ENCODE measurements around the gene PMEPA1. TPM values are rescaled to one million over a fixed set of nuclear protein-coding genes. Genes with fewer than 3 reads are reported as not detected.

Gene PMEPA1
- polyA plus RNA-seq, 1 donor: 18.9 TPM

DNA sequence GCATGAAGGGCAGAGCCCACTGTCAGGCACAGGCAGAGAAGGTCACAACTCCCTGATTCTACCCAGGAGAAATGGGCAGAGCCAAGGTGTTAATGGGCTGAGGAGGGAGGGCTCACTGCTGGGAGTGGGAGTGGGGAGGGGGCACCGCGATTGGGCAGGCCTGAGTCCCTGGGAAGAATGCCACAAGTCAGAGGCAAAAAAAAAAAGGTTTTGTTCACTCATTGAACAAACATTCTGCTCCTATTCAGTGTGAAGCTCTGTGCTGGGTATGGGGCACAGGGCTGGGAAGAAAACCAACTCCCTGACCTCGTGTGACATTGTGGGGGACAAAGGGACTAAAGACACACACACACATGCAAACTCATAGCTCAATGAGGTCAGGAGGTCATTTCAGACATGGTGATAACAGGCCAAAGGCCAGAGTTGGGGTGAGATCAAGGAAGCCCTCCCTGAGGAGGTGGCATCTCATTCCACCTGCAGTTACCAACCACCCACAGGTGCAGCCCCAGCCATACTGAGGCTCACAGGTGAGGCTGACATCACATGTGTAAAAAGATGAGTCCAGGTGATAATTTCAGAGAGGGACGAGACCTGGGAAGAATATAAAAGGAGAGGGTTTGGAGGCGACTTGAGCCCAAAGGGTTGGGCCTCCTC lies 3.2 kb upstream of the PMEPA1 start:
- WGBS (ENCODE audit: insufficient coverage, low lambda C conversion rate): no CpG with 5 or more reads among the region's 5 CpGs
- DNase-seq: no peak
- Histone ChIP-seq H3K9me3 (ENCODE audit: control insufficient read depth, low read depth, low read length) (no peaks in the 10 kb centered on the region), H3K27me3 (ENCODE audit: control insufficient read depth, insufficient read depth, low read length) (peaks cover 6% of the 10 kb centered on the region), H3K4me1 (ENCODE audit: control insufficient read depth, insufficient read depth, low read length) (peaks cover 7% of the 10 kb centered on the region), H3K4me3 (ENCODE audit: low read length) (no peak overlapping the region), H3K27ac (ENCODE audit: low read length) (no peak overlapping the region), H3K36me3 (ENCODE audit: control insufficient read depth, insufficient read depth, low read length) (no peaks in the 10 kb centered on the region)

DNA sequence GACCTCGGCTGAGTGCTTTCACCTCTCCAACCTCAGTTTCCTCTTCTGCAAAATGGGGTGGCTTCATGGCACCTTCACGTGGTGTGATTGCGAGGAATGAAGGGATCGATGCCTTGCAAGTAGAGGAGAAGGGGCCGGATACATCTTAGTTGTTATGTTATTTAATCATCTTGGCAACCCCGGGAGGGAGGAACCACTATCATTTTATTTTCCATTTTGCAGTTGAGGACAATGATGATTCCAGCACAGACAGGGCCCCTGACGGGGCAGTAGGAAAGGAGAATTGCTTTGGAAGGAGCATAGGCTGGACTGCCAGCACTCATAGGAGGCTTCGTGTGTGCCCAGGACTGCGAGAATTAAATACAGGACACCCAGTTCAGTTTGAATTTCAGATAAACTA lies 2.5 kb upstream of the PMEPA1 start:
- Histone ChIP-seq H3K27me3 (ENCODE audit: control insufficient read depth, insufficient read depth, low read length) (peaks cover 4% of the 10 kb centered on the region), H3K9me3 (ENCODE audit: control insufficient read depth, low read depth, low read length) (no peaks in the 10 kb centered on the region), H3K4me3 (ENCODE audit: low read length) (no peak overlapping the region), H3K36me3 (ENCODE audit: control insufficient read depth, insufficient read depth, low read length) (no peaks in the 10 kb centered on the region), H3K27ac (ENCODE audit: low read length) (no peak overlapping the region), H3K4me1 (ENCODE audit: control insufficient read depth, insufficient read depth, low read length) (peaks cover 12% of the 10 kb centered on the region)
- no peak for DNase-seq
- WGBS (ENCODE audit: insufficient coverage, low lambda C conversion rate): 67% methylated on average over 3 of the region's 9 CpGs

DNA sequence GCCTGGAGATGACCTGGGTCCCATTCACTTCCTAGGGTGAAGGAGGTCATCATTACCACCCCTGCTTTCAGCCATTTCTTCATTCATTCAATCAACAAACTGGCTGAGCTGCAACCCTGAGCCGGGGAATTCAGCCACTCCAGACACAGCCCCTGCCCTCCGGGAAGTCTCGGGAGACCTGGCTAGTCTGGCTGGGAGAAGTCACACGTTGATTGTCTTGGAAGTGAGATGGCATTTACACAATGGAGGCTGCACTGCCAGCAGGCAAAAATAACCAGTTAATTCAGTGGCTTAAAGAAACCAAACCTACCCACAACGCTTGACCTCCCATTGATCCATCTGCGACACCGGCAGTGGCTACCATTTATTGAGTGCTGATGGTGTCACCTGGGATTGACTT lies 2.0 kb upstream of the PMEPA1 start:
- Histone ChIP-seq H3K4me3 (ENCODE audit: low read length) (no peak overlapping the region), H3K27me3 (ENCODE audit: control insufficient read depth, insufficient read depth, low read length) (peaks cover 4% of the 10 kb centered on the region), H3K36me3 (ENCODE audit: control insufficient read depth, insufficient read depth, low read length) (no peaks in the 10 kb centered on the region), H3K27ac (ENCODE audit: low read length) (no peak overlapping the region), H3K4me1 (ENCODE audit: control insufficient read depth, insufficient read depth, low read length) (peaks cover 12% of the 10 kb centered on the region), H3K9me3 (ENCODE audit: control insufficient read depth, low read depth, low read length) (no peaks in the 10 kb centered on the region)
- no CpG with 5 or more reads among the region's 7 CpGs for WGBS (ENCODE audit: insufficient coverage, low lambda C conversion rate)
- no peak for DNase-seq

DNA sequence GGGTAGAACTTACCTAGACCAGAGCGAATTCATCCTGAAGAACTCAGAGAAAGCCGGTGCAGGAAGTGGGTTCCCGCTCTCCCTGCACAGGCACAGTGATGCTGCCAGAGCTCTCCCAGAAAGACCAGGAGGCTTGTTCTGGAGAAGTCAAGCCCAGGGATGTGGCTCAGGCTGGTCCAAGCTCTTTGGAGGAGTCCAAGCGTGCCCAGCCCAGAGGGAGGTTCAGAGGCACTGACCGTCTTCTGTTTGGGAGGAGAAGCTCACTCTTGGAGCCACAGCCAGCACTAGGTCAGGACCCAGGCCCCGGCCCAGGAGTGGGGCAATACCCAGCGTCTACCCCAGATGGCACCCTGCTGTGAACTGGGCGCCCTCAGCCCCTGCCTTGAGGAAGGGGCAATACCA lies 1.5 kb upstream of the PMEPA1 start:
- no peaks in the 10 kb centered on the region for H3K9me3 ChIP-seq (ENCODE audit: control insufficient read depth, low read depth, low read length)
- no peak overlapping the region for H3K4me3 ChIP-seq (ENCODE audit: low read length)
- H3K27me3 ChIP-seq (ENCODE audit: control insufficient read depth, insufficient read depth, low read length): peaks cover 4% of the 10 kb centered on the region
- no peak overlapping the region for H3K27ac ChIP-seq (ENCODE audit: low read length)
- no CpG with 5 or more reads among the region's 8 CpGs for WGBS (ENCODE audit: insufficient coverage, low lambda C conversion rate)
- H3K36me3 ChIP-seq (ENCODE audit: control insufficient read depth, insufficient read depth, low read length): no peaks in the 10 kb centered on the region
- H3K4me1 ChIP-seq (ENCODE audit: control insufficient read depth, insufficient read depth, low read length): peaks cover 12% of the 10 kb centered on the region
- DNase-seq: no peak

DNA sequence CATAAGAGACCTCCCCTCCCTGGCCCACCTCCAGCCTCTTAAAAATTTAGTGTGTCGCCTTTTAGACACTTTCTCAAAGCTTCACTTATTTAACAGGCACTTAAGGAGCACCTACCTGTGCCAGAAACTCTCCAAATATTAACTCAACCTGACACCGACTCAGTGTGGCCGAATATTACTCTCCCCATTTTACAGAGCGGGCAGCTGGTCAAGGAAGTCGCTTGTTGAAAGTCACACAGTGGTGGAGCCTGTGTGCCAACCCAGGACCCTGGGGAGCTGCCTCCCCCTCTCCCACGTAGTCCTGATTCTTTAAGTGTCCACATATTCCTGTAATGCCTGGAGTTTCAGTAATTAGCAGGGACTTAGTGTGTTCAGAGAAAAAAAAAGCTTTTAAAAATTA lies 1.0 kb upstream of the PMEPA1 start:
- H3K27ac ChIP-seq (ENCODE audit: low read length): no peak overlapping the region
- H3K36me3 ChIP-seq (ENCODE audit: control insufficient read depth, insufficient read depth, low read length): no peaks in the 10 kb centered on the region
- peak overlapping the region; percentile 53 for H3K4me3 ChIP-seq (ENCODE audit: low read length)
- H3K27me3 ChIP-seq (ENCODE audit: control insufficient read depth, insufficient read depth, low read length): peaks cover 4% of the 10 kb centered on the region
- H3K4me1 ChIP-seq (ENCODE audit: control insufficient read depth, insufficient read depth, low read length): peaks cover 12% of the 10 kb centered on the region
- DNase-seq: no peak
- H3K9me3 ChIP-seq (ENCODE audit: control insufficient read depth, low read depth, low read length): no peaks in the 10 kb centered on the region
- WGBS (ENCODE audit: insufficient coverage, low lambda C conversion rate): no CpG with 5 or more reads among the region's 6 CpGs

DNA sequence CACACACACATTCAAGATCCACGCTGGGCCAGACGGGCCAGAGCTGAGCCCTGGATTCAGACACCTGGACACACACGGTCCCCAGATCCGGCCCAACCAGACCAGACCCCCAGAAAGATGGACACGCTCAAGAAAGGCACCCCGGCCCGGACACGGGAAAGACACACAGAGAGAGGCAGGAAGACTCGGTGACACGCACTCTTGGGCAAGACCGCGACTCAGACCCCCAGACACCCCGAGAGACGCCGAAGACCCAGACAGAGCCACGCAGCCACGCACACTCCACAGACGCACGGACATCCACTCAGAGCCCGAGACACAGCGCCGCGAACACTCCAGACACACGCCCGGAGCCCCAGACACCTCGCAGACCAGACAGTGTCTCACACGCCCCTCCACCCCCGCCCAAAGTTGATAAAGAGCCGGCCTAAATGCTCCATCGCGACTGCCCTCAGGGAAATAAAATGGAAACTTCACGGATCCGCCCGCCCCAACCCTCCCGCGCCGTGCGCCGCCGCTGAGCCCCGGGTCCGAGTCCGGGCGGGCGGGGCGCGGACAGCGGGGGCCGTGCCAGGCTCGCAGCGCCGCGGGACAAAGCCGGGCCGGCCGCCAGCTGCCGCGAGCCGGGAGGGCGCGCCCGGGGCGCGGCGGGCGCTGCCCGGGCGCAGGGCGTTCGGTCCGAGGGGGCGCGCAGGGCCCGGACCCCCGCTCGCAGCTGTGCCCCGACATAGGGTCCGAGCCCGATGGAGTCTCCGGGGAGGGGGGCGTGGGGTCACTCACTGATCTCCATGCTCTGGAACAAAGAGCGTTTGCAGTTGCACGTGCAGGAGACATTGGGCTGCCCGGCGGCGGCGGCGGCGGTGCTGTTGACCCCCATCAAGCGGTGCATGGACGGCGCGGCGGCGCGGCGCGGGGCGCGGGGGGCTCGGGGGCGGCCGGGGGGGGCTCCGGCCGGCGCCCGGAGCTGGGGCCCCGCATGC lies 831 bp downstream of the PMEPA1 start:
- Histone ChIP-seq H3K4me1 (ENCODE audit: control insufficient read depth, insufficient read depth, low read length) (peaks cover 12% of the 10 kb centered on the region), H3K27ac (ENCODE audit: low read length) (peak overlapping the region; percentile 36), H3K9me3 (ENCODE audit: control insufficient read depth, low read depth, low read length) (no peaks in the 10 kb centered on the region), H3K36me3 (ENCODE audit: control insufficient read depth, insufficient read depth, low read length) (peaks cover 3% of the 10 kb centered on the region), H3K27me3 (ENCODE audit: control insufficient read depth, insufficient read depth, low read length) (peaks cover 4% of the 10 kb centered on the region), H3K4me3 (ENCODE audit: low read length) (peak overlapping the region; percentile 63)
- WGBS (ENCODE audit: insufficient coverage, low lambda C conversion rate): no CpG with 5 or more reads among the region's 108 CpGs
- DNase-seq: peak in 1 of 2 donors; percentile 52

DNA sequence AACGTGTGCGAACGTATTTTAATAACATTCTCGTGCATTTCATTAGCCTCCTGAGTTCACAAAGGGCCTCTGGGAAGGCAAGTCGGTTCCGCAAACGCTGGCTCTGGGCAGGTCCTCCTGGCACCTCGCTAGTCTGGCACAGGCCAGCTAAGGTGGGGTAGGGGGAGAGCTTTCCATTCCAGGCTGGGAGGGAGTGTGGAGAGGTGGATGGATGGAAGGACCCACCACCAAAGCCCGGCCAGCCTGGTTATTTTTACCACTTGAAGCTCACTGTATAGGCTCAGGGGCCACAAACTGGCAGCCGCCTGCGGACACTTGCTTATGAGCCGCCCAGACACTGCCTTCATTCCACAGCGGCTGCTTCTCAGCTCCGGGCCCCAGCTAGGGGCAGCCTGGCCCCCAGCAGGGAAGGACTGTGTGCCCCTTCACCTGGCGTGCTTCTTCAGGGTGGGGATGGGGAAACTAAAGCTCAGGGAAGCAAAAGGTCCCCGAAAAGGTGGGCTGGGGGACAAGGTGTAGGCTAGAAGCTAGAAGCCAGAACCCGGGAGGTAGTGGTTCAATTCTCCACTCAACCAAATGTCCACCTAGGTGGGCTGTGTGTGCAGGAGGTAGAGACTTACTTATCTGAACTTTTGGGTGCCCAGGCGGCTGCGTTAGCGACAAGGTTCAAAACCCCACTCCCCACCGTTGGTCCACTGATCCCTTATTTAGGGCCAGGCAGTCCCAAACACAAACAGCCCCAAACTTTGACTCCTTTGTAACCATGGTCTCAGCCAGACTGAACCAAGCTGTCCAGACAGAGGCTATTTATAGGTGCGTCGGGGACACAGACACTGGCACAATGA lies 1.7 kb downstream of the PMEPA1 start:
- Histone ChIP-seq H3K36me3 (ENCODE audit: control insufficient read depth, insufficient read depth, low read length) (peaks cover 3% of the 10 kb centered on the region), H3K27me3 (ENCODE audit: control insufficient read depth, insufficient read depth, low read length) (peaks cover 4% of the 10 kb centered on the region), H3K4me3 (ENCODE audit: low read length) (peak overlapping the region; percentile 63), H3K27ac (ENCODE audit: low read length) (peak overlapping the region; percentile 36), H3K9me3 (ENCODE audit: control insufficient read depth, low read depth, low read length) (no peaks in the 10 kb centered on the region), H3K4me1 (ENCODE audit: control insufficient read depth, insufficient read depth, low read length) (peaks cover 12% of the 10 kb centered on the region)
- no CpG with 5 or more reads among the region's 23 CpGs for WGBS (ENCODE audit: insufficient coverage, low lambda C conversion rate)
- peak in 1 of 2 donors; percentile 26 for DNase-seq

DNA sequence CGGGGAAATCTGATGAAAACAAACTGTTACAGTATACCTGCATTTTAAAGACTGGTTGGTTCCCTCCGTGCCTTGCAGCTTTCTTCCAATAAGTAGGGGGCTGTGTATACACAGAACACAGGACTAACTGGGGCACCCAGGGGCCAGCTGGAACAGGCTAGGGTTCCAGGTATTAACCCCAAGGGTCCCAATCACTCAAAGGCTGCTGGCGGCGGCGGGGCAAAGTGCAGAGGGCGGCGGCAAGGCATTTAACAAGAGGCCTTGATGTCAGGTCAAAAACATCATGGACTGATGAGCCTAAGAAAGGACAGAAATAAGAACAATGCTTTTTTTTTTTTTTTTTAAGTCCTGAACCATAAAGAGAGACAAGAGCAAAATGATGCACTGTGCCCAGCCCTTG lies 2.5 kb downstream of the PMEPA1 start:
- Histone ChIP-seq H3K36me3 (ENCODE audit: control insufficient read depth, insufficient read depth, low read length) (peaks cover 3% of the 10 kb centered on the region), H3K9me3 (ENCODE audit: control insufficient read depth, low read depth, low read length) (no peaks in the 10 kb centered on the region), H3K4me3 (ENCODE audit: low read length) (no peak overlapping the region), H3K4me1 (ENCODE audit: control insufficient read depth, insufficient read depth, low read length) (peaks cover 12% of the 10 kb centered on the region), H3K27me3 (ENCODE audit: control insufficient read depth, insufficient read depth, low read length) (peaks cover 4% of the 10 kb centered on the region), H3K27ac (ENCODE audit: low read length) (no peak overlapping the region)
- WGBS (ENCODE audit: insufficient coverage, low lambda C conversion rate): no CpG with 5 or more reads among the region's 7 CpGs
- DNase-seq: peak in 1 of 2 donors; percentile 44

DNA sequence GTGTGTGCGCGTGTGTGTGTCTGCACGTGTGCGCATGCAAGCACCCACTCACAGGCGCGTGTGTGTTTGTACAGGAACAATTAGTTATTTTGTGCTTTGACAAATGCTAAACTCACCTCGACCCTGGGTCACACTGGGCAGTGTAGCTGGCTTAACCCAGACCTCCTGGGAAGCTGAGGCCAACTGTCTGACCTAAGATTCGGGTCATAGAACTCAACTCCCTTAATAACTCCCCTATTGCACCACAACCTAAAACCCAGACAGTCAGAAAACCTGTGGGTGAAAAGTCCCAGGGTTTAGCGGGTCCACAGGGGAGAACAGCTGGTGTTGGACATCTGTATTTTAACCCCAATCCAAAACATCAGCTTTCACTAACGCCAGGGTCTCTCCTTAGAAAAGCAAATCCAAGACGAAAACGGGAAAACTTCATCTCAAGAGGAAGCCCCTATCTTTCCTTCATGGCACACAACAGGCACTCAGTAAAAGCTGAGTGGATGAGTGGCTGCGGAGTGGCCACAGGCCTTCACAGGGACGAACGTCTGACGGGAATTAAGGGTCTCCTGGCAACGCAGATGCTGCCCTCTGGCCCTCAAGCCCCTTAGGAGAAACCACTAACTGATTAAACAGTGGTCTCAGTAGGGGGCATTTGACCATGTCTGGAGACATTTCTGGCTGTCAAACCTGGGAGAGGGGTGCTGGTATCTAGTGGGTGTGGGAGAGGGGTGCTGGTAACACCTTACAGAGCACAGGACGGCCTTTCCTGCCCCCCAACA lies 4.5 kb downstream of the PMEPA1 start:
- Histone ChIP-seq H3K4me3 (ENCODE audit: low read length) (no peak overlapping the region), H3K4me1 (ENCODE audit: control insufficient read depth, insufficient read depth, low read length) (peaks cover 9% of the 10 kb centered on the region), H3K27me3 (ENCODE audit: control insufficient read depth, insufficient read depth, low read length) (peaks cover 2% of the 10 kb centered on the region), H3K27ac (ENCODE audit: low read length) (no peak overlapping the region), H3K9me3 (ENCODE audit: control insufficient read depth, low read depth, low read length) (no peaks in the 10 kb centered on the region), H3K36me3 (ENCODE audit: control insufficient read depth, insufficient read depth, low read length) (peaks cover 3% of the 10 kb centered on the region)
- no peak for DNase-seq
- WGBS (ENCODE audit: insufficient coverage, low lambda C conversion rate): no CpG with 5 or more reads among the region's 18 CpGs

Measured in large intestine (tissue), 3 donors.